Measurements from ENCODE around the gene DDX10. TPM values are rescaled to one million over a fixed set of nuclear protein-coding genes. Genes with fewer than 3 reads are reported as not detected.

The DDX10 gene
- total RNA-seq, 1 donor, result 15.7 TPM

DNA sequence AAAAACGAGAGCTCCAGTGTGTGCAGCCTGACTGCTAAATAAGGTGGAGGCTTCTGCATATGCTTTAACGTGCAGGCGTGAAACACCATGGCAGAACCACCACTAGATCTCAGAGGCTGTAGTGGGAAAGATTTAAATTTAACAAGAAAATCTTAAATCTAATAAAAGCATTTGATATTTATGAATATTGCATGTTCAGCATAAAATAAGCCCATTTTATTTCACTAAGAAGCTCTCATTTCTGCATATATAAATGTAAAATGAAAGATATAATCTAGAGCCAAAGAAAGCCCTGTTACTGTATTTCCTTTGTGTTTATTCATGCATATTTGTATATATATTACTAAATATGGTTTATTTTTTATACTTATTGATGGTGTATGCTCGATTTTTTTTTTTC lies 188.3 kb downstream of the DDX10 start:
- TF ChIP-seq CTCF (IDR thresholded peaks at IDR 0.05; ENCODE audit: insufficient read depth, low read length), result no peak
- H3K4me3 ChIP-seq (ENCODE audit: low read depth, low read length), result no peak overlapping the region
- DNase-seq (ENCODE audit: low read depth), result no peak

DNA sequence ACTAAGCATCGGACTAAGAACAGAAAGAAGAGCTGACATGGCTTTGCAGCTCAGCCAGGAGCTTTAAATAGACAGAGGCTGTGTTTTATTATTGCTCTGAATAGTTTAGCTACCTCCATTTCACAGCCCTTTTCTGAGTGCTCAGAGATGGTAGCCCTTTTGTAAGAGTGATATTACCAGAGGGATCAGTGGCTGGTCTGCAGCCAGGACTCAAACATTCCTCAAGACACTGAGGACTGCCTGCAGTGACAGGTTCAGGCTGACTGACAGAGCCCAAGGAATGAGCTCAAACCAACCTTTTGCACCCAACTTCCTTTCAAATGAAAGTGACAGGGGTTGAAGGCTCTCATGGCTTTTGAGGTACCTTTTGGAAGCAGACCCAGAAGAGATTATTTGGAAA lies 189.0 kb downstream of the DDX10 start:
- TF ChIP-seq CTCF (IDR thresholded peaks at IDR 0.05; ENCODE audit: insufficient read depth, low read length), result no peak
- peak; percentile 25 for DNase-seq (ENCODE audit: low read depth)
- no peak overlapping the region for H3K4me3 ChIP-seq (ENCODE audit: low read depth, low read length)

DNA sequence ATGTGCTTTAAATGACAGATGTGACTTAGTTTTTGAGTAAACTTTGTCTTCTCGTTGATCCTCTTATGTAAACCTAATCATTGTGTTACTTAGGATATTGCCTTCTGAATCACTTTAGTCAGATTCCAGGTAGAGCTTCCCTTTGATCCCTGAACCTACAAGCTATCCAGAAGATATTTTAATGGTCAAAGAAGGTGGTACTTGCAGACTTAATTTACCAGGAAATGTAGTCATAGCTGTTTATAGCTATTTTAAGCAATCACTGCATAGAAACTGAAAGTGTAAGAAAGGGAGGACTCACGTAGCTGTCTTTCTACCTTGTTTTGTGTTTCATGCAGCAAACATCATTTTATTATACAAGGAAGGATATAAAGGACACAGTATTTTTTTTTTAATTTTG lies 189.5 kb downstream of the DDX10 start:
- TF ChIP-seq CTCF (IDR thresholded peaks at IDR 0.05; ENCODE audit: insufficient read depth, low read length), result no peak
- DNase-seq (ENCODE audit: low read depth), result peak; percentile 35
- peak overlapping the region; percentile 29 for H3K4me3 ChIP-seq (ENCODE audit: low read depth, low read length)

GRCh38 chr11:108857382-108857781 lies 192.5 kb downstream of the DDX10 start:
- no peak overlapping the region for H3K4me3 ChIP-seq (ENCODE audit: low read depth, low read length)
- no peak for TF ChIP-seq CTCF (IDR thresholded peaks at IDR 0.05; ENCODE audit: insufficient read depth, low read length)
- DNase-seq (ENCODE audit: low read depth), result peak; percentile 82

GRCh38 chr11:108858622-108859021 lies 193.8 kb downstream of the DDX10 start:
- H3K4me3 ChIP-seq (ENCODE audit: low read depth, low read length), result no peak overlapping the region
- no peak for DNase-seq (ENCODE audit: low read depth)
- no peak for TF ChIP-seq CTCF (IDR thresholded peaks at IDR 0.05; ENCODE audit: insufficient read depth, low read length)

DNA sequence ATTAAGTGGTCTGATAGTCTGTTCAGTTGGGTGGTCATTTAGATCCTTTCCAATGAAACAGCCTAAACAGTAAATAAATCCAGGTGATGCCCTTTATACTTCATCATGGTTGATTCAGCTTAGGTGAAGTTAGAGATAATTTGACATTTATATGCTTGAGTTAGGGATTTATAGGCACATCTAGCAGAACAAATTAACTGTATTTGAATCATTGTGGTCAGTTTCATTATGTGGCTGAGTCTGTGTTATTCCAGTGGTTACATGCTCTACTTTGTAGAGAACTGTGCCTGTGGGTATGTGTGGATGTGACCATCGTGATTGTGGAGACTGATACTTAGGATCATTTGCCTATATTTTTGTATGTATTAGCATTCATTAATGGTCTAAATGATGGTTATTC lies 194.6 kb downstream of the DDX10 start:
- H3K4me3 ChIP-seq (ENCODE audit: low read depth, low read length), result no peak overlapping the region
- no peak for DNase-seq (ENCODE audit: low read depth)
- TF ChIP-seq CTCF (IDR thresholded peaks at IDR 0.05; ENCODE audit: insufficient read depth, low read length), result no peak

DNA sequence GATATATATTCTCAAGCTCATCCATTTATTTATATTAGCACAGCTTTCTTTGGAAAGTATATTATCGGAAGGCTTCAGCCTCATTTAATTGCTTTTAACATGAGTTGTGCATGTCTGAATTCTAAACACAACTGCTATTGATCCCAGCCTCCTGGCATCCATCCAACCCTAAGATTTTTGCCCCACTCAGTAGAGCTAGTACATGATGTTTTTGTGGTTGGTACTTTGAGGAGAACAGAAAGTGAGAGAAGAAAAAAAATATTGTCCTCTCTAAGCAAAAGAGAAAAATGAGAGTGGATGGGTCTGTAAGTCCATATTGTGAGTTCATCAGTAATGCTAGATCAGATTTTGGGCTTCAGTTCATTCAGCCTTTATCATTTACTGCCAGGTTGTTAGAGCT lies 198.7 kb downstream of the DDX10 start:
- TF ChIP-seq CTCF (IDR thresholded peaks at IDR 0.05; ENCODE audit: insufficient read depth, low read length), result no peak
- H3K4me3 ChIP-seq (ENCODE audit: low read depth, low read length), result no peak overlapping the region
- DNase-seq (ENCODE audit: low read depth), result no peak
